GM12878 (cell line): ENCODE data around the gene CAV2. TPM values are rescaled to one million over a fixed set of nuclear protein-coding genes. Genes with fewer than 3 reads are reported as not detected.

Experiments
- ATAC-seq: fragments of 200-7000 bp; cut with Tn5 transposase; 3 replicates; pipeline ENCODE4 v1.9.1; 2020; ENCODE audit warnings: mild to moderate bottlenecking, moderate library complexity
- BruUV-seq: library from RNA; stranded (reverse); fragments of 400-500 nt; replicated peaks from 2 replicates; lab custom pipeline; 2021; lab: Mats Ljungman, UMichigan
- CTCF ChIA-PET: fragments of 300-600 bp; sonication (Branson Sonifier 250); formaldehyde crosslinking; extraction: SDS; loops from one replicate; lab custom pipeline; 2021; ENCODE audit warnings: inconsistent platforms; lab: Yijun Ruan, JAX
- POLR2A ChIA-PET: fragments of 350-600 bp; formaldehyde crosslinking; extraction: SDS; loops from one replicate; lab custom pipeline; 2021; ENCODE audit warnings: inconsistent platforms; lab: Charles Lee
- RAD21 ChIA-PET: fragments of 300-600 bp; sonication (Branson Sonifier 250); formaldehyde crosslinking; loops from one replicate; lab custom pipeline; 2023; ENCODE audit warnings: antibody characterized with exemption; ENCODE audit not compliant: unreplicated experiment; lab: Charles Lee
- SMC1A ChIA-PET: fragments of 300-600 bp; sonication (Branson Sonifier 250); formaldehyde crosslinking; loops from one replicate; lab custom pipeline; 2023; ENCODE audit not compliant: unreplicated experiment, uncharacterized antibody; lab: Charles Lee
- DNase-seq: peaks from one replicate; pipeline ENCODE4 v3.0.0-alpha.2; 2011; ENCODE audit warnings: low read depth, low spot score
- FAIRE-seq: peaks from 3 replicates; lab custom pipeline; 2011; peaks lifted over from hg19 to GRCh38; lab: Jason Lieb, UNC
- H2AFZ ChIP-seq: 2 replicates; pipeline ENCODE4 v1.6.0; 2011; ENCODE audit warnings: low read depth, low read length, control low read depth; ENCODE audit not compliant: control insufficient read depth
- H3K27ac ChIP-seq: 2 replicates; pipeline ENCODE4 v1.5.1; 2011; ENCODE audit warnings: control low read depth; ENCODE audit not compliant: control insufficient read depth, insufficient read depth
- H3K27me3 ChIP-seq, 2 experiments: replicated peaks in 1 of 2; 2 replicates each; pipeline versions ENCODE4 v1.6.0 to v1.6.1; 2011; ENCODE audit warnings: low read length in 1 of 2; ENCODE audit not compliant: control insufficient read depth in 2 of 2, insufficient read depth in 2 of 2
- H3K36me3 ChIP-seq, 2 experiments: 2 replicates each; pipeline ENCODE4 v1.5.1; 2011; ENCODE audit warnings: low read length in 1 of 2; ENCODE audit not compliant: control insufficient read depth in 2 of 2, insufficient read depth in 2 of 2
- H3K4me1 ChIP-seq: 2 replicates; pipeline ENCODE4 v1.6.1; 2011; ENCODE audit warnings: mild to moderate bottlenecking, low read length, moderate library complexity, mixed read lengths; ENCODE audit not compliant: control insufficient read depth, insufficient read depth
- H3K4me2 ChIP-seq: 2 replicates; pipeline ENCODE4 v1.6.0; 2011; ENCODE audit warnings: control low read depth; ENCODE audit not compliant: control insufficient read depth, insufficient read depth
- H3K4me3 ChIP-seq: fragments of 200-600 bp; sonication (generic); 2 replicates; pipeline ENCODE4 v1.5.1; 2016
- H3K79me2 ChIP-seq: 2 replicates; pipeline ENCODE4 v1.6.0; 2011; ENCODE audit warnings: low read length; ENCODE audit not compliant: control insufficient read depth, insufficient read depth
- H3K9ac ChIP-seq: 2 replicates; pipeline ENCODE4 v1.8.0; 2011; ENCODE audit warnings: low read length, control low read depth, mixed read lengths; ENCODE audit not compliant: control insufficient read depth, insufficient read depth
- H3K9me3 ChIP-seq: replicated peaks from 3 replicates; pipeline ENCODE4 v1.5.1; 2011; ENCODE audit warnings: mild to moderate bottlenecking, low read length; ENCODE audit not compliant: control insufficient read depth, insufficient read depth
- H4K20me1 ChIP-seq: 2 replicates; pipeline ENCODE4 v1.6.0; 2011; ENCODE audit not compliant: control insufficient read depth, insufficient read depth
- E2F8 ChIP-seq: fragments of 450-650 bp; IDR thresholded peaks from 2 replicates; pipeline ENCODE4 v1.6.1; 2018; ENCODE audit warnings: mild to moderate bottlenecking, low read depth, moderate library complexity; ENCODE audit not compliant: partially characterized antibody
- RAD21 ChIP-seq: IDR thresholded peaks from 2 replicates; pipeline ENCODE4 v1.6.1; 2011; ENCODE audit warnings: mild to moderate bottlenecking, low read depth, low read length, moderate library complexity; ENCODE audit not compliant: insufficient read depth
- TBL1XR1 ChIP-seq: IDR thresholded peaks from 2 replicates; pipeline ENCODE4 v1.6.1; 2012; ENCODE audit warnings: low read depth, low read length, improper control_type of control experiment
- WGBS: methylation state at CpG from one replicate; pipeline ENCODE4 v1.1.6; 2016; ENCODE audit warnings: low lambda C conversion rate; ENCODE audit not compliant: insufficient replicate concordance, insufficient coverage; ENCODE audit errors: missing lambda C conversion rate; 5-methylcytosine and 5-hydroxymethylcytosine counted together
- in situ Hi-C: fragments of 300-500 bp; cut with MboI; formaldehyde crosslinking; loops from 9 replicates; pipeline ENCODE4 v1.14.3; 2018; ENCODE audit warnings: mixed read lengths
- intact Hi-C: fragments of 100-400 bp; cut with micrococcal nuclease; formaldehyde crosslinking; loops from one replicate; pipeline ENCODE4 v1.14.2; 2022; ENCODE audit not compliant: unreplicated experiment
- polyA plus RNA-seq, 11 experiments: library from polyadenylated mRNA; depleted of rRNA in 4 of 11; unstranded in 6 of 11; stranded (reverse) in 5 of 11; fragments of >200 nt; fragmentation: Nextera tagmentation in 4 of 11; fragmentation: Illumina TruSeq in 1 of 11; extraction: Ambion mirVana in 4 of 11; extraction: Trizol in 1 of 11; gene quantifications; 1 replicate in 1 of 11; 2 replicates in 10 of 11; pipeline versions ENCODE4 v1.2.1 to v1.2.3, GENCODE V29; 2011 to 2016; ENCODE audit warnings: inconsistent platforms in 2 of 11, missing spikeins in 2 of 11, low read depth in 1 of 11
- total RNA-seq, 4 experiments: library from RNA; depleted of rRNA in 3 of 4; stranded (reverse); fragments of >200 nt in 3 of 4; fragmentation: Illumina TruSeq in 1 of 4; extraction: Trizol in 1 of 4; gene quantifications; 2 replicates each; pipeline versions ENCODE4 v1.2.1 to v1.2.3, GENCODE V29; 2013 to 2021

Gene CAV2
- total and polyA plus RNA-seq, 10 of the 15 experiments (the other 5 are each of a cell fraction or from before 2014, with no cell fraction given), result 0.77 to 11.4 (median 2.5) TPM

DNA sequence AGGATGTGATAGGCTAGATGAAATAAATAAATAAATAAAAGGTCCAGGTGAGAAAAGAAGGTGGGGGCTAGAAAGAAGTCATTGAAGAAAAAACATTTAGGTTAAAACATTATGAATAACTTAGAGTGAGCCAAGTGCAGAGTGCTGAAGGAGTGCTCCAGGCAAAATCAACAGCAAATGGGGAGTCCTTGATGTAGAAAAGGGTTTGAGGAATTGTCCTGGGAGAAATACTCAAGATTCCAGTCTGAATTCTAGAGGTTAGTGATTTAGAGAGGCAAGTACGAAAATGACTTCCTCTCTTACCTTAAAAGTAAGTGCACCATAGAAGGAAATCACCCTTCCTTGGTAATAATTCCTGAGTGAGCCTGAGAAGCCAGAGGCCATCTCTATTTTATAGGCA, 44.9 kb downstream of the CAV2 start:
- 47% methylated on average over 1 of the region's 1 CpG for WGBS
- intact Hi-C loops, result no loop called here
- ChIA-PET POLR2A (no interaction called here), CTCF (interaction anchor here (2.9 kb wide), 1 partner anchor 18 kb away, joined by 10 read pairs; the partner anchor contains the start of gene CAV1), RAD21 (interaction anchor here (1.7 kb wide), 1 partner anchor 44 kb away, joined by 5 read pairs; no protein-coding TSS in a partner anchor), SMC1A (no interaction called here)
- no peaks in the 10 kb centered on the region for H3K36me3 ChIP-seq
- no peak overlapping the region for H2AFZ ChIP-seq
- no peaks in the 10 kb centered on the region for H3K27me3 ChIP-seq
- no peak for TF ChIP-seq E2F8
- no peaks in the 10 kb centered on the region for H4K20me1 ChIP-seq
- in situ Hi-C loops, result no loop called here
- H3K4me2 ChIP-seq, result no peak overlapping the region
- BruUV-seq, result no TSS peak
- FAIRE-seq (no peak), ATAC-seq (no peak), DNase-seq (no peak)
- no peaks in the 10 kb centered on the region for H3K9me3 ChIP-seq
- H3K4me3 ChIP-seq, result no peak overlapping the region
- no peak overlapping the region for H3K9ac ChIP-seq
- no peak overlapping the region for H3K27ac ChIP-seq
- H3K79me2 ChIP-seq, result no peaks in the 10 kb centered on the region
- peaks cover 15% of the 10 kb centered on the region for H3K4me1 ChIP-seq

- no peaks in the 10 kb centered on the region for H4K20me1 ChIP-seq
- no peaks in the 10 kb centered on the region for H3K36me3 ChIP-seq
- BruUV-seq, result no TSS peak
- intact Hi-C loops (no loop called here), in situ Hi-C loops (no loop called here)
- no peak overlapping the region for H3K9ac ChIP-seq
- TF ChIP-seq RAD21 (no peak), TBL1XR1 (no peak)
- H3K4me2 ChIP-seq, result no peak overlapping the region
- RAD21 ChIA-PET, result no interaction called here
- ATAC-seq (no peak), DNase-seq (no peak), FAIRE-seq (no peak)
- no peak overlapping the region for H2AFZ ChIP-seq
- POLR2A ChIA-PET, result interaction anchor here (0.6 kb wide), 1 partner anchor 411 kb away, joined by 3 read pairs; no protein-coding TSS in a partner anchor
- no peak overlapping the region for H3K27ac ChIP-seq
- WGBS, result 69% methylated on average over 6 of the region's 6 CpGs
- no peaks in the 10 kb centered on the region for H3K9me3 ChIP-seq
- peaks cover 15% of the 10 kb centered on the region for H3K4me1 ChIP-seq
- no peaks in the 10 kb centered on the region for H3K79me2 ChIP-seq
- SMC1A ChIA-PET, result no interaction called here
- H3K4me3 ChIP-seq, result no peak overlapping the region
- CTCF ChIA-PET, result interaction anchor here (1.1 to 3.4 kb wide), 2 partner anchors 19 to 30 kb away, joined by 4 to 13 read pairs; partner anchors contain the start of gene CAV1
- H3K27me3 ChIP-seq, result no peaks in the 10 kb centered on the region
Measured at GRCh38 chr7:116545411-116545993, 46.0 kb downstream of the CAV2 start.
